B cell (primary cell): Measurements from ENCODE around the gene SOX18.

Source experiments
- EZH2 ChIP-seq: IDR thresholded peaks from 2 replicates; pipeline ENCODE4 v1.6.1; 2012; ENCODE audit warnings: borderline replicate concordance, low read depth, mild to moderate bottlenecking, moderate library complexity, low read length; ENCODE audit not compliant: insufficient read depth, poor library complexity, severe bottlenecking
- TF ChIP-seq, protein P1 (sequence below): fragments of 200-600 bp; IDR thresholded peaks from one replicate; pipeline ENCODE4 v1.8.0; 2022; ENCODE audit warnings: antibody characterized with exemption, mild to moderate bottlenecking

DNA sequence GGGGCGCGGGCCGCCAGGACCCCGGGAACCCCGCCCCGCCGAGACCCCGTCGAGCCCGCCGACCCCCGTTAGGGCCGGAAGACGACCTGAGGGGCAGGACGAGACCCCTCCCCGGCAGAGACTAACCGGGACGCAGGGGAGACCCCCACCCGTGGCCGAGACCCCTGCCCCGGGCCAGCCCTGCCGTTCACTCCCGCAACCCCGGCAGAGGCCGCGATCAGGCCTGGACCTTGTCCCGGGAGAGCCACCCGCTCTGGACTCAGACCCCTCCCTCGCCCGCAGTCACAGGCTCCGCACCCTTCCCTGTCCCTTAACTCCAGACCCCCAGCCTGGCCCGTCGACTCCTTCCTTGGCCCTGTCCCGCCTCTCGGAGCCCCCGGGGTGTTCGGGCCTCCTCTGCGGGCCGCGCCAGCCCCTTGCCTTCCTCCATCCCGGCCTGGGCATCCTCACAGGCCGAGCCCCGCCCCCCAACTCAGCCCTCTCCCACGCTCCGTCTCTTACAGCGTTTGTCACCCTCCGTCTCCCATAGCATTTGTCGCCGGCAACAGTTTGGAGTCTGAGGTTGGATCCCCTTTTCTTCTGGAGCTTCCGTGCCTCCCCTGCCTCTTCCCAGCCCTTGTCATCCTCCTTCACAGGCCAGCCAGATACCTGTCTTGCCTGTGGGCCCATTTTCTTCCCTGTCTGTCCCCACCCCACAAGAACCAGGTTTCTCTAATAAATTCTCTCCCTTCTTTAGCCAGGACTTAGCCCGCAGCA lies 14.1 kb upstream of the SOX18 start:
- TF ChIP-seq, protein P1, sequence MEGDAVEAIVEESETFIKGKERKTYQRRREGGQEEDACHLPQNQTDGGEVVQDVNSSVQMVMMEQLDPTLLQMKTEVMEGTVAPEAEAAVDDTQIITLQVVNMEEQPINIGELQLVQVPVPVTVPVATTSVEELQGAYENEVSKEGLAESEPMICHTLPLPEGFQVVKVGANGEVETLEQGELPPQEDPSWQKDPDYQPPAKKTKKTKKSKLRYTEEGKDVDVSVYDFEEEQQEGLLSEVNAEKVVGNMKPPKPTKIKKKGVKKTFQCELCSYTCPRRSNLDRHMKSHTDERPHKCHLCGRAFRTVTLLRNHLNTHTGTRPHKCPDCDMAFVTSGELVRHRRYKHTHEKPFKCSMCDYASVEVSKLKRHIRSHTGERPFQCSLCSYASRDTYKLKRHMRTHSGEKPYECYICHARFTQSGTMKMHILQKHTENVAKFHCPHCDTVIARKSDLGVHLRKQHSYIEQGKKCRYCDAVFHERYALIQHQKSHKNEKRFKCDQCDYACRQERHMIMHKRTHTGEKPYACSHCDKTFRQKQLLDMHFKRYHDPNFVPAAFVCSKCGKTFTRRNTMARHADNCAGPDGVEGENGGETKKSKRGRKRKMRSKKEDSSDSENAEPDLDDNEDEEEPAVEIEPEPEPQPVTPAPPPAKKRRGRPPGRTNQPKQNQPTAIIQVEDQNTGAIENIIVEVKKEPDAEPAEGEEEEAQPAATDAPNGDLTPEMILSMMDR: no peak
- TF ChIP-seq EZH2: no peak
